ENCODE measurements around the gene ARPC1A.

GRCh38 chr7:99392046-99392445 is 66.3 kb downstream of the ARPC1A start:
- no peak for TF ChIP-seq CTCF (IDR thresholded peaks at IDR 0.05; ENCODE audit: insufficient read depth, low read depth, low read length)
- no peak for TF ChIP-seq EZH2 (IDR thresholded peaks at IDR 0.05; ENCODE audit: insufficient read depth, low read length)
